ENCODE data around the gene TIE1.

The TIE1 gene

DNA sequence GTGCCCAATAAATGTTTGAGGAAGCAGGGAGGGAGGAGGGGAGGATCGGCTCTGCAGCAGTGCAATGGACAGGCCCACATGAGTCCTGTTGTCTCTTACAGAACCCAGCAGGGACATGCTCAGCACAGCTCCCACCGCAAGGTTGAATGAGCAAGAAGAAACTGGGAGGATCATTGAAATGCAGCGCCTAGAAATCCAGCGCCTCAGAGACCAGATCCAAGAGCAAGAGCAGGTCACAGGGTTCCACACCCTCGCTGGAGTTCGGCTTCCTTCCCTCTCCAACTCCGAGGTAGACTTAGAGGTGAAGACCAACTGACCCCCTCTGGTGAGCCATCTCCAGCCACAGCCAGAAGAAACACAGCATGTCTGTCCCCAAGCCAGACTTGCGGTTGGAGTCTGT is 46.9 kb upstream of the TIE1 start:
- TF ChIP-seq FOXP2 (optimal IDR thresholded peaks at IDR 0.05; ENCODE audit: borderline replicate concordance, extremely low read depth, extremely low read length, insufficient read depth) (no peak), SIN3A (IDR thresholded peaks at IDR 0.05; ENCODE audit: borderline replicate concordance, insufficient read depth, low read length) (no peak)
- TF ChIP-seq, protein P1, sequence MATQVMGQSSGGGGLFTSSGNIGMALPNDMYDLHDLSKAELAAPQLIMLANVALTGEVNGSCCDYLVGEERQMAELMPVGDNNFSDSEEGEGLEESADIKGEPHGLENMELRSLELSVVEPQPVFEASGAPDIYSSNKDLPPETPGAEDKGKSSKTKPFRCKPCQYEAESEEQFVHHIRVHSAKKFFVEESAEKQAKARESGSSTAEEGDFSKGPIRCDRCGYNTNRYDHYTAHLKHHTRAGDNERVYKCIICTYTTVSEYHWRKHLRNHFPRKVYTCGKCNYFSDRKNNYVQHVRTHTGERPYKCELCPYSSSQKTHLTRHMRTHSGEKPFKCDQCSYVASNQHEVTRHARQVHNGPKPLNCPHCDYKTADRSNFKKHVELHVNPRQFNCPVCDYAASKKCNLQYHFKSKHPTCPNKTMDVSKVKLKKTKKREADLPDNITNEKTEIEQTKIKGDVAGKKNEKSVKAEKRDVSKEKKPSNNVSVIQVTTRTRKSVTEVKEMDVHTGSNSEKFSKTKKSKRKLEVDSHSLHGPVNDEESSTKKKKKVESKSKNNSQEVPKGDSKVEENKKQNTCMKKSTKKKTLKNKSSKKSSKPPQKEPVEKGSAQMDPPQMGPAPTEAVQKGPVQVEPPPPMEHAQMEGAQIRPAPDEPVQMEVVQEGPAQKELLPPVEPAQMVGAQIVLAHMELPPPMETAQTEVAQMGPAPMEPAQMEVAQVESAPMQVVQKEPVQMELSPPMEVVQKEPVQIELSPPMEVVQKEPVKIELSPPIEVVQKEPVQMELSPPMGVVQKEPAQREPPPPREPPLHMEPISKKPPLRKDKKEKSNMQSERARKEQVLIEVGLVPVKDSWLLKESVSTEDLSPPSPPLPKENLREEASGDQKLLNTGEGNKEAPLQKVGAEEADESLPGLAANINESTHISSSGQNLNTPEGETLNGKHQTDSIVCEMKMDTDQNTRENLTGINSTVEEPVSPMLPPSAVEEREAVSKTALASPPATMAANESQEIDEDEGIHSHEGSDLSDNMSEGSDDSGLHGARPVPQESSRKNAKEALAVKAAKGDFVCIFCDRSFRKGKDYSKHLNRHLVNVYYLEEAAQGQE (IDR thresholded peaks at IDR 0.05; ENCODE audit: insufficient read depth in 1 of 2, low read depth in 2 of 2, low read length in 2 of 2) = no peak

- TF ChIP-seq SIN3A (IDR thresholded peaks at IDR 0.05; ENCODE audit: borderline replicate concordance, insufficient read depth, low read length) (no peak), FOXP2 (optimal IDR thresholded peaks at IDR 0.05; ENCODE audit: borderline replicate concordance, extremely low read depth, extremely low read length, insufficient read depth) (no peak), TAF1 (IDR thresholded peaks at IDR 0.05; ENCODE audit: borderline replicate concordance, insufficient read depth, low read length) (no peak), POLR2AphosphoS5 (IDR thresholded peaks at IDR 0.05; ENCODE audit: low read depth, low read length) (no peak)
- TF ChIP-seq, protein P1 (IDR thresholded peaks at IDR 0.05; ENCODE audit: insufficient read depth in 1 of 2, low read depth in 2 of 2, low read length in 2 of 2) = no peak
Observed at GRCh38 chr1:43255438-43256210, 45.2 kb upstream of the TIE1 start.

GRCh38 chr1:43256675-43257570 is 43.9 kb upstream of the TIE1 start:
- TF ChIP-seq POLR2AphosphoS5 (IDR thresholded peaks at IDR 0.05; ENCODE audit: low read depth, low read length) = no peak
- TF ChIP-seq, protein P1 (IDR thresholded peaks at IDR 0.05; ENCODE audit: insufficient read depth in 1 of 2, low read depth in 2 of 2, low read length in 2 of 2) = no peak
- no peak for TF ChIP-seq TAF1 (IDR thresholded peaks at IDR 0.05; ENCODE audit: borderline replicate concordance, insufficient read depth, low read length)
- TF ChIP-seq SIN3A (IDR thresholded peaks at IDR 0.05; ENCODE audit: borderline replicate concordance, insufficient read depth, low read length) = no peak
- TF ChIP-seq FOXP2 (optimal IDR thresholded peaks at IDR 0.05; ENCODE audit: borderline replicate concordance, extremely low read depth, extremely low read length, insufficient read depth) = no peak

DNA sequence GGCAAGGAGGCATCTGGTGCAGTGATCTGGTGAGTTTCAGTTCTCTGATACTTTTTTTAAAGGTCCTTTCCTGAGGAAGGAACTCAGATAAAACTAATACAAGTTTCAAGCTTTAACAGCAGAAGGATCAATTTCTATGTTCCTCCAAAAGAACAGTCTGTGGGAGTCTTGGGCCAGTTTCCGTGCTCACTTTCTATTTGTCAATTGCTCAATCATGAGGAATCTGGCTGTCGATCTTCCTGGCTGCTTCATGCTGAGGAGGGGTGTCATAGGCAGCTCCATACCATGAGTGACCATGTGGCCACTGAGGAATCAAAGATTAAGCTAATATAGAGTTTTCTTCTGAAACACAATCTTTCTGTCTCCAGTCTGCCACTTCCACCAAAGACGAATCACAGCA is 42.4 kb upstream of the TIE1 start:
- no peak for TF ChIP-seq POLR2AphosphoS5 (IDR thresholded peaks at IDR 0.05; ENCODE audit: low read depth, low read length)

GRCh38 chr1:43265431-43265830 is 35.4 kb upstream of the TIE1 start:
- TF ChIP-seq TAF1 (IDR thresholded peaks at IDR 0.05; ENCODE audit: borderline replicate concordance, insufficient read depth, low read length) = no peak
- no peak for TF ChIP-seq FOXP2 (optimal IDR thresholded peaks at IDR 0.05; ENCODE audit: borderline replicate concordance, extremely low read depth, extremely low read length, insufficient read depth)
- TF ChIP-seq POLR2AphosphoS5 (IDR thresholded peaks at IDR 0.05; ENCODE audit: low read depth, low read length) = no peak
- TF ChIP-seq SIN3A (IDR thresholded peaks at IDR 0.05; ENCODE audit: borderline replicate concordance, insufficient read depth, low read length) = no peak
- TF ChIP-seq, protein P1 (IDR thresholded peaks at IDR 0.05; ENCODE audit: insufficient read depth in 1 of 2, low read depth in 2 of 2, low read length in 2 of 2) = no peak

All from PFSK-1 (cell line).